Femur (tissue), 1 donor: Measurements from ENCODE around the gene SPAAR.

Experiments
- DNase-seq: peaks from one replicate; pipeline ENCODE4 v3.0.0-alpha.2; 2017

The SPAAR gene

GRCh38 chr9:35951736-35952135 is 42.4 kb downstream of the SPAAR start:
- DNase-seq, result no peak

DNA sequence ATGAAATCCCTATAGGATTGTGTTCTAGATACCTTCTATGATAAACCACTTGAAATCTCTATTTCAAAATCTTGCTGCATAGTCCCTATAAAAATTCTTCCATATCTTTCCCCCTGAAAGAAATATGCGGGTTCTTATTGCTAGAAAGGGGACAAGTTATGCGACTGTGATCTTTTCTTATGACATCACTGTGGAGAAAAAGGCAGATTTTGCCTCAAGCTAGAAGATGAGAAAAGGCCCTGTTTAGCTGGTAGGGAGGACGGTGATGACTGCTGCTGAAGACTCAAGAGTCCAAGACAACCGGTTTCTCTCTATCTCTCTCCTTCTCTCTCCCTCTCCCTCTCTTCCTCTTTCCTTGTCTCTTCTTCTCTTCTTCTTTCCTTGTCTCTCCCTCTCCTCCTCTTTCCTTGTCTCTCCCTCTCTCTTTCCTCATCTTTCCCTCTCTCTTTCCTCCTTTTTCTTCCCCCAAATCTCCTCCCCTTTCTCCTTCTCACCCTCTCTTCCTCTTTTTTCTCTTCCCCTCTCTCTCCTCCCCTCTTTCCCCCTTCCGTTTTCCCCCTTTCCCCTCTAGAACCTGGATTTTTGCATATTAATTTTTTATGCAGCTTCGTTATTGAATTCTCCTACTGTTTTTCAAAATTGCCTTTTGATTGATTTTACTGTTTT is 43.4 kb downstream of the SPAAR start:
- DNase-seq, result no peak

DNA sequence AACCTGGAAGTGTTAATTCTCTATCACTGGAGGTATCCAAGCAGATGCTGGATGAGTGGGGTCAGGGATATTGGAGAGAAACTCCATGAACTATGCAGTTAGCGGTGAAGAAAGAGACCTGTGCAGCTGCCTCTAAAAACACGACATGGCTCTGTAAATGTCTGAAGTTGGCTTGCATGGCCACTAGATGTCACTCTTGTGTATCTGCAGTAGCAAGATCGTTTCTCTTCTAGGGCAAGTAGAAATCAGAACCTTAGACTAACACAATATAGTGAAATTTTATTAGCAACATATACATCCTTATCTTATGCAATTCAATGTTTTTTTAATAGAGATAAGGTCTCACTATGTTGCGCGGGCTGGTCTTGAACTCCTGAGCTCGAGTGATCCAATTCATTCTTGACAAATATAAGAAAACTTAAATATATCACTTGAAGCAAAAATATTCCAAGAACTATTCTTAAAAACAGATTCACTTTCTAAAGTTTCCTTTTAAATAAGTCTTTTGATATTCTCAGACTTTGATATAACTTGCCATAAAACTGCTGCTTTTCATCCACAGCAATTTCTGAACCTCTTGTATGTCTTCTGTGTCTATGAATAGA is 45.8 kb downstream of the SPAAR start:
- peak; percentile 67 for DNase-seq

DNA sequence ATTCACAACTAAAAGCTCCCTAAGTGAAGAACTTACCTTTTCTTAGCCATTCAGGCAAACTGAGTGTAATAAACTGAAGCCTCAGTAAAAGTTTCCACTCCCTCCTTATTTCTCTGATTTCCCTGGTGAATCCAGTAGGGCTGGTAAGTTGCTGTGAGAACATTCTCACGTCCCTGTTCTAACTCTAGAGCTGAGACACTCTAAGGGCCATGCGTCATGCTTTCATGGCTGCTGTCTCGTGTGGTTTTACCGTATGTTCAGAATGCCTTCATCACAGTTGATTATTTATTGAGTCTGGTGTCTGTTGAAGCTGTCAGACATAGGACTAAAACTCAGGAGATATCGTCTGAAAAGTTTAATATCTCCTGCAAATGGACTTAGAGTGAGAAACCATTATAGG is 47.4 kb downstream of the SPAAR start:
- no peak for DNase-seq

- no peak for DNase-seq
These were observed 49.0 kb downstream of the SPAAR start, which contains the start of gene OR2S2 for GRCh38 chr9:35958104-35958837. Gene OR2S2 (minus strand): TSS chr9:35958154. CDS start chr9:35958098, 56 bp downstream.

- no peak for DNase-seq
These were observed 50.9 kb downstream of the SPAAR start for GRCh38 chr9:35960039-35960655.
